ENCODE data around the gene DCXR.
"Not testable (repeated sequence)": the region's sequence is repeated elsewhere in the genome, so short reads cannot be mapped to it uniquely, and the experiment has no call there.

Gene DCXR

GRCh38 chr17:82041144-82041814 is 3.8 kb upstream of the DCXR start:
- Histone ChIP-seq H3K4me1 (ENCODE audit: insufficient read depth, low read length) (peaks cover 3% of the 10 kb centered on the region; the same call in 1 of the 2 replicates), H3K4me3 (ENCODE audit: low read length) (no peak overlapping the region), H3K27me3 (ENCODE audit: insufficient read depth, low read length) (0 out of 2 replicates have a peak, but pooled peaks cover 3% of the 10 kb centered on the region), H3K27ac (ENCODE audit: low read length) (no peak overlapping the region), H3K9ac (ENCODE audit: low read depth, low read length) (no peak overlapping the region), H3K36me3 (ENCODE audit: insufficient read depth, low read depth, low read length) (no peaks in the 10 kb centered on the region), H3K9me3 (ENCODE audit: insufficient read depth, low read depth, low read length) (no peaks in the 10 kb centered on the region)

GRCh38 chr17:82039695-82040299 is 2.3 kb upstream of the DCXR start:
- Histone ChIP-seq H3K27me3 (ENCODE audit: insufficient read depth, low read length) (0 out of 2 replicates have a peak, but pooled peaks cover 3% of the 10 kb centered on the region), H3K9ac (ENCODE audit: low read depth, low read length) (no peak overlapping the region), H3K4me1 (ENCODE audit: insufficient read depth, low read length) (peaks cover 3% of the 10 kb centered on the region; the same call in 1 of the 2 replicates), H3K36me3 (ENCODE audit: insufficient read depth, low read depth, low read length) (peaks cover 5% of the 10 kb centered on the region; the same call in 1 of the 2 replicates), H3K4me3 (ENCODE audit: low read length) (no peak overlapping the region), H3K27ac (ENCODE audit: low read length) (no peak overlapping the region), H3K9me3 (ENCODE audit: insufficient read depth, low read depth, low read length) (no peaks in the 10 kb centered on the region)

- not testable (repeated sequence) for H3K9me3 ChIP-seq (ENCODE audit: insufficient read depth, low read depth, low read length); H3K27me3 ChIP-seq (ENCODE audit: insufficient read depth, low read length); H3K4me1 ChIP-seq (ENCODE audit: insufficient read depth, low read length); H3K27ac ChIP-seq (ENCODE audit: low read length); H3K4me3 ChIP-seq (ENCODE audit: low read length); H3K36me3 ChIP-seq (ENCODE audit: insufficient read depth, low read depth, low read length); H3K9ac ChIP-seq (ENCODE audit: low read depth, low read length)
These were observed 1.4 kb upstream of the DCXR start for GRCh38 chr17:82038796-82039409.

GRCh38 chr17:82037889-82038195 is 345 bp upstream of the DCXR start:
- peak overlapping the region; percentile 65; the same call in 1 of the 2 replicates for H3K9ac ChIP-seq (ENCODE audit: low read depth, low read length)
- H3K27ac ChIP-seq (ENCODE audit: low read length) = no peak overlapping the region
- peak overlapping the region; percentile 60 for H3K4me3 ChIP-seq (ENCODE audit: low read length)

GRCh38 chr17:82036634-82037091 is 834 bp downstream of the DCXR start:
- Histone ChIP-seq H3K4me1 (ENCODE audit: insufficient read depth, low read length) (peaks cover 6% of the 10 kb centered on the region; the same call in 1 of the 2 replicates), H3K9me3 (ENCODE audit: insufficient read depth, low read depth, low read length) (no peaks in the 10 kb centered on the region)

More at GRCh38 chr17:82037889-82038195, 345 bp upstream of the DCXR start:
- peaks cover 3% of the 10 kb centered on the region; the same call in 1 of the 2 replicates for H3K4me1 ChIP-seq (ENCODE audit: insufficient read depth, low read length)
- no peaks in the 10 kb centered on the region for H3K9me3 ChIP-seq (ENCODE audit: insufficient read depth, low read depth, low read length)
- H3K27me3 ChIP-seq (ENCODE audit: insufficient read depth, low read length) = 0 out of 2 replicates have a peak, but pooled peaks cover 3% of the 10 kb centered on the region
- peaks cover 5% of the 10 kb centered on the region; the same call in 1 of the 2 replicates for H3K36me3 ChIP-seq (ENCODE audit: insufficient read depth, low read depth, low read length)

GRCh38 chr17:82035956-82036633 is 1.4 kb downstream of the DCXR start:
- Histone ChIP-seq H3K27ac (ENCODE audit: low read length) (no peak overlapping the region), H3K4me1 (ENCODE audit: insufficient read depth, low read length) (peaks cover 6% of the 10 kb centered on the region; the same call in 1 of the 2 replicates), H3K36me3 (ENCODE audit: insufficient read depth, low read depth, low read length) (peaks cover 5% of the 10 kb centered on the region; the same call in 1 of the 2 replicates), H3K4me3 (ENCODE audit: low read length) (peak overlapping the region; percentile 73), H3K27me3 (ENCODE audit: insufficient read depth, low read length) (0 out of 2 replicates have a peak, but pooled peaks cover 3% of the 10 kb centered on the region), H3K9ac (ENCODE audit: low read depth, low read length) (0 out of 2 replicates have a peak overlapping the region, but pooled peaks have one; percentile 64), H3K9me3 (ENCODE audit: insufficient read depth, low read depth, low read length) (no peaks in the 10 kb centered on the region)

More at GRCh38 chr17:82036634-82037091, 834 bp downstream of the DCXR start:
- peak overlapping the region; percentile 73 for H3K4me3 ChIP-seq (ENCODE audit: low read length)
- peak overlapping the region; percentile 64; the same call in 1 of the 2 replicates for H3K9ac ChIP-seq (ENCODE audit: low read depth, low read length)
- H3K27me3 ChIP-seq (ENCODE audit: insufficient read depth, low read length) = 0 out of 2 replicates have a peak, but pooled peaks cover 3% of the 10 kb centered on the region
- H3K36me3 ChIP-seq (ENCODE audit: insufficient read depth, low read depth, low read length) = peaks cover 5% of the 10 kb centered on the region; the same call in 1 of the 2 replicates
- no peak overlapping the region for H3K27ac ChIP-seq (ENCODE audit: low read length)

- Histone ChIP-seq H3K9ac (ENCODE audit: low read depth, low read length) (no peak overlapping the region), H3K4me1 (ENCODE audit: insufficient read depth, low read length) (peaks cover 6% of the 10 kb centered on the region; the same call in 1 of the 2 replicates)
These were observed 2.0 kb downstream of the DCXR start for GRCh38 chr17:82035488-82035887.

GRCh38 chr17:82034371-82035011 is 3.0 kb downstream of the DCXR start:
- Histone ChIP-seq H3K4me1 (ENCODE audit: insufficient read depth, low read length) (peaks cover 6% of the 10 kb centered on the region; the same call in 1 of the 2 replicates), H3K27ac (ENCODE audit: low read length) (no peak overlapping the region), H3K9me3 (ENCODE audit: insufficient read depth, low read depth, low read length) (no peaks in the 10 kb centered on the region), H3K4me3 (ENCODE audit: low read length) (no peak overlapping the region), H3K27me3 (ENCODE audit: insufficient read depth, low read length) (0 out of 2 replicates have a peak, but pooled peaks cover 3% of the 10 kb centered on the region), H3K36me3 (ENCODE audit: insufficient read depth, low read depth, low read length) (peaks cover 5% of the 10 kb centered on the region; the same call in 1 of the 2 replicates), H3K9ac (ENCODE audit: low read depth, low read length) (no peak overlapping the region)

More at GRCh38 chr17:82035488-82035887, 2.0 kb downstream of the DCXR start:
- Histone ChIP-seq H3K27ac (ENCODE audit: low read length) (no peak overlapping the region), H3K4me3 (ENCODE audit: low read length) (no peak overlapping the region), H3K27me3 (ENCODE audit: insufficient read depth, low read length) (0 out of 2 replicates have a peak, but pooled peaks cover 3% of the 10 kb centered on the region), H3K36me3 (ENCODE audit: insufficient read depth, low read depth, low read length) (peaks cover 5% of the 10 kb centered on the region; the same call in 1 of the 2 replicates), H3K9me3 (ENCODE audit: insufficient read depth, low read depth, low read length) (no peaks in the 10 kb centered on the region)

GRCh38 chr17:82033359-82034085 is 4.0 kb downstream of the DCXR start:
- no peak overlapping the region for H3K4me3 ChIP-seq (ENCODE audit: low read length)

GRCh38 chr17:82031885-82032627 is 5.4 kb downstream of the DCXR start:
- H3K4me1 ChIP-seq (ENCODE audit: insufficient read depth, low read length) = peaks cover 3% of the 10 kb centered on the region; the same call in 1 of the 2 replicates
- H3K36me3 ChIP-seq (ENCODE audit: insufficient read depth, low read depth, low read length) = peaks cover 5% of the 10 kb centered on the region; the same call in 1 of the 2 replicates
- peak overlapping the region; percentile 74 for H3K9ac ChIP-seq (ENCODE audit: low read depth, low read length)
- H3K9me3 ChIP-seq (ENCODE audit: insufficient read depth, low read depth, low read length) = no peaks in the 10 kb centered on the region
- no peaks in the 10 kb centered on the region for H3K27me3 ChIP-seq (ENCODE audit: insufficient read depth, low read length)
- H3K4me3 ChIP-seq (ENCODE audit: low read length) = peak overlapping the region; percentile 80
- H3K27ac ChIP-seq (ENCODE audit: low read length) = no peak overlapping the region

More at GRCh38 chr17:82033359-82034085, 4.0 kb downstream of the DCXR start:
- Histone ChIP-seq H3K27me3 (ENCODE audit: insufficient read depth, low read length) (0 out of 2 replicates have a peak, but pooled peaks cover 3% of the 10 kb centered on the region), H3K27ac (ENCODE audit: low read length) (no peak overlapping the region), H3K9me3 (ENCODE audit: insufficient read depth, low read depth, low read length) (no peaks in the 10 kb centered on the region), H3K36me3 (ENCODE audit: insufficient read depth, low read depth, low read length) (peaks cover 5% of the 10 kb centered on the region; the same call in 1 of the 2 replicates), H3K9ac (ENCODE audit: low read depth, low read length) (no peak overlapping the region), H3K4me1 (ENCODE audit: insufficient read depth, low read length) (peaks cover 6% of the 10 kb centered on the region; the same call in 1 of the 2 replicates)
